Stimulated activated CD8-positive, alpha-beta memory T cell treated with anti-CD3 and anti-CD28 coated beads, Interleukin-15, amount 100 ng/mL, for 48 hours (primary cell): ENCODE results near the gene DPH1.
"Not testable (repeated sequence)": the region's sequence is repeated elsewhere in the genome, so short reads cannot be mapped to it uniquely, and the experiment has no call there.

Source experiments
- DNase-seq, 2 donors: peaks; one replicate each; pipeline ENCODE4 v3.0.0-alpha.2; 2020; ENCODE audit warnings: low read depth in 2 of 2

DPH1 gene

GRCh38 chr17:2029911-2030778 lies at the start of gene DPH1:
Gene DPH1, plus strand, starts transcription at chr17:2030153. Its CDS starts 17 bp downstream, at chr17:2030170.
- DNase-seq = peak; percentile 79 to 80

- DNase-seq = no peak
Measured at GRCh38 chr17:1980665-1981250, 49.2 kb upstream of the DPH1 start.

GRCh38 chr17:1982793-1983366 lies 47.1 kb upstream of the DPH1 start:
- DNase-seq = not testable (repeated sequence)

GRCh38 chr17:1985093-1985492 lies 44.9 kb upstream of the DPH1 start:
- no peak for DNase-seq

- DNase-seq = no peak
Measured at GRCh38 chr17:1985686-1986085, 44.3 kb upstream of the DPH1 start.

- no peak for DNase-seq
Measured at GRCh38 chr17:1986783-1987451, 43.0 kb upstream of the DPH1 start.

GRCh38 chr17:1989135-1989534 lies 40.8 kb upstream of the DPH1 start:
- no peak for DNase-seq

GRCh38 chr17:1992541-1992940 lies 37.4 kb upstream of the DPH1 start:
- DNase-seq = no peak

GRCh38 chr17:1994707-1995106 lies 35.2 kb upstream of the DPH1 start:
- no peak for DNase-seq

GRCh38 chr17:1995321-1995892 lies 34.5 kb upstream of the DPH1 start:
- DNase-seq = no peak

- DNase-seq = no peak
Measured at GRCh38 chr17:1995907-1996799, 33.8 kb upstream of the DPH1 start.

- DNase-seq = no peak
Measured at GRCh38 chr17:1996800-1997288, 33.1 kb upstream of the DPH1 start.

GRCh38 chr17:1997289-1997926 lies 32.5 kb upstream of the DPH1 start:
- DNase-seq = no peak

GRCh38 chr17:1997927-1998742 lies 31.8 kb upstream of the DPH1 start:
- DNase-seq = no peak

GRCh38 chr17:1999557-2000251 lies 30.2 kb upstream of the DPH1 start:
- DNase-seq = no peak

GRCh38 chr17:2002767-2003329 lies 27.1 kb upstream of the DPH1 start:
- no peak for DNase-seq

GRCh38 chr17:2003525-2003924 lies 26.4 kb upstream of the DPH1 start:
- no peak for DNase-seq

- no peak for DNase-seq
Measured at GRCh38 chr17:2004435-2004952, 25.5 kb upstream of the DPH1 start.
